Osteoblast (primary cell): Measurements from ENCODE around the gene SORCS3. TPM values are rescaled to one million over a fixed set of nuclear protein-coding genes. Genes with fewer than 3 reads are reported as not detected.

Source experiments
- DNase-seq: peaks from one replicate; pipeline ENCODE4 v3.0.0; 2011; ENCODE audit warnings: low spot score, mixed read lengths; ENCODE audit not compliant: insufficient read length; ENCODE audit errors: missing footprints
- H2AFZ ChIP-seq: 2 replicates; pipeline ENCODE4 v1.6.0; 2011; ENCODE audit warnings: mild to moderate bottlenecking, low read length
- H3K27ac ChIP-seq: 2 replicates; pipeline ENCODE4 v1.5.1; 2011; ENCODE audit warnings: mild to moderate bottlenecking, low read depth, low read length, moderate library complexity
- H3K27me3 ChIP-seq: 2 replicates; pipeline ENCODE4 v1.6.0; 2012; ENCODE audit warnings: mild to moderate bottlenecking, control low read depth, inconsistent platforms, low read length, moderate library complexity; ENCODE audit not compliant: insufficient read depth
- H3K36me3 ChIP-seq: 2 replicates; pipeline ENCODE4 v1.5.1; 2011; ENCODE audit warnings: mild to moderate bottlenecking, low read length, control low read depth, moderate library complexity; ENCODE audit not compliant: insufficient read depth
- H3K4me1 ChIP-seq: 2 replicates; pipeline ENCODE4 v1.5.1; 2011; ENCODE audit warnings: mild to moderate bottlenecking, low read length, control low read depth, moderate library complexity; ENCODE audit not compliant: insufficient read depth
- H3K4me2 ChIP-seq: 2 replicates; pipeline ENCODE4 v1.6.0; 2011; ENCODE audit warnings: mild to moderate bottlenecking, low read length; ENCODE audit not compliant: insufficient read depth
- H3K4me3 ChIP-seq: fragments of 200-600 bp; sonication (generic); 3 replicates; pipeline ENCODE4 v1.5.1; 2012; ENCODE audit warnings: mild to moderate bottlenecking, low read length, inconsistent platforms; ENCODE audit not compliant: insufficient read depth
- H3K79me2 ChIP-seq: 2 replicates; pipeline ENCODE4 v1.6.0; 2012; ENCODE audit warnings: mild to moderate bottlenecking, low read length, control low read depth, inconsistent platforms; ENCODE audit not compliant: insufficient read depth
- H3K9me3 ChIP-seq: 2 replicates; pipeline ENCODE4 v1.5.1; 2011; ENCODE audit warnings: low read depth, low read length, control low read depth
- H4K20me1 ChIP-seq: 2 replicates; pipeline ENCODE4 v1.6.0; 2012; ENCODE audit warnings: mild to moderate bottlenecking, low read length, control low read depth; ENCODE audit not compliant: insufficient read depth
- total RNA-seq: library from RNA; depleted of rRNA; stranded (reverse); fragments of >200 nt; gene quantifications from 2 replicates; pipeline ENCODE4 v1.2.3, GENCODE V29; 2012
- TF ChIP-seq, protein P1 (sequence below): IDR thresholded peaks from 2 replicates; pipeline ENCODE4 v1.5.1; 2011; ENCODE audit warnings: mild to moderate bottlenecking, low read depth, low read length, moderate library complexity; ENCODE audit errors: extremely low read depth

SORCS3 gene
- total RNA-seq, 1 donor: not detected

DNA sequence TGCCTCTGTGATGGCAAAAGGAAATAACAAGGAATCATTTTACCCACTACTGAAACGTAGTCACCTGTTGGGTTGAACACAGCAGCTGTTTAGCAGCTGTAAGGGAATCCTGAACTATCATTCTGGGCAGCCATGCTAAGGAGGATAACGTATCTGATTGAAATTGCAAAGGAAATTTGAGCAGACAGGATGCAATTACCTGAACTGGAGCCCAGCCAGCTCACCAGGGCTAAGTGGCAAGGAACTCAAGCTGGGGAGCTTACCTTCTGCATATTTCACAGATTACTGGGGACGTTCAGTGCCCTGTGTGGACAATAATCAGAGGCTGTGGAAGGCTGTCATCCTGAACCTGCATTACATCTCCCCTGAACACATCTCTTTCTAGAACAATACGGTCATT, 650.5 kb downstream of the SORCS3 start:
- no peaks in the 10 kb centered on the region for H3K9me3 ChIP-seq
- no peak overlapping the region for H3K4me2 ChIP-seq
- H3K4me1 ChIP-seq: no peaks in the 10 kb centered on the region
- no peaks in the 10 kb centered on the region for H3K79me2 ChIP-seq
- no peak overlapping the region for H2AFZ ChIP-seq
- no peak overlapping the region for H3K27ac ChIP-seq
- no peaks in the 10 kb centered on the region for H3K36me3 ChIP-seq
- TF ChIP-seq, protein P1, sequence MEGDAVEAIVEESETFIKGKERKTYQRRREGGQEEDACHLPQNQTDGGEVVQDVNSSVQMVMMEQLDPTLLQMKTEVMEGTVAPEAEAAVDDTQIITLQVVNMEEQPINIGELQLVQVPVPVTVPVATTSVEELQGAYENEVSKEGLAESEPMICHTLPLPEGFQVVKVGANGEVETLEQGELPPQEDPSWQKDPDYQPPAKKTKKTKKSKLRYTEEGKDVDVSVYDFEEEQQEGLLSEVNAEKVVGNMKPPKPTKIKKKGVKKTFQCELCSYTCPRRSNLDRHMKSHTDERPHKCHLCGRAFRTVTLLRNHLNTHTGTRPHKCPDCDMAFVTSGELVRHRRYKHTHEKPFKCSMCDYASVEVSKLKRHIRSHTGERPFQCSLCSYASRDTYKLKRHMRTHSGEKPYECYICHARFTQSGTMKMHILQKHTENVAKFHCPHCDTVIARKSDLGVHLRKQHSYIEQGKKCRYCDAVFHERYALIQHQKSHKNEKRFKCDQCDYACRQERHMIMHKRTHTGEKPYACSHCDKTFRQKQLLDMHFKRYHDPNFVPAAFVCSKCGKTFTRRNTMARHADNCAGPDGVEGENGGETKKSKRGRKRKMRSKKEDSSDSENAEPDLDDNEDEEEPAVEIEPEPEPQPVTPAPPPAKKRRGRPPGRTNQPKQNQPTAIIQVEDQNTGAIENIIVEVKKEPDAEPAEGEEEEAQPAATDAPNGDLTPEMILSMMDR: no peak
- H4K20me1 ChIP-seq: no peaks in the 10 kb centered on the region
- no peaks in the 10 kb centered on the region for H3K27me3 ChIP-seq
- DNase-seq: no peak
- no peak overlapping the region for H3K4me3 ChIP-seq

DNA sequence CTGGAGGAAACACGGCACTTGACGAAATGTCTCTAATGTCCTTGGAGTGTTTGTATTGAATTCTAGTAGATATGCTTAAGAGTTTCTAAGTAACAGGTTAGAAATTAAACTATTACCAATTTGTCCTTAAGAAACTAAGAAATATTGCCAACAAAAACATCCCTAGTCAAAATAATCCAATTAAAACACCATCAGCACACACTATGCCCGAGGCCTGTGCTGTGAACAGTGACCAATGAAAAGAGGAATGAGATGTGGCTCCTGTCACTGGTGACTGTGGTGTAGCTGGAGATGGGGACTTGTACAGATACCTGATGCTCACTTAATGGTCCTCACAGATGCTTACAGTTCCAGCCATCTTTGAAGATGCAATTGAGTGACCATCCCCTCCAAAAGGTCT, 651.1 kb downstream of the SORCS3 start:
- TF ChIP-seq, protein P1: no peak
- H3K27me3 ChIP-seq: no peaks in the 10 kb centered on the region
- no peak overlapping the region for H3K4me3 ChIP-seq
- no peaks in the 10 kb centered on the region for H3K79me2 ChIP-seq
- H3K36me3 ChIP-seq: no peaks in the 10 kb centered on the region
- H3K4me1 ChIP-seq: no peaks in the 10 kb centered on the region
- no peaks in the 10 kb centered on the region for H4K20me1 ChIP-seq
- no peak overlapping the region for H2AFZ ChIP-seq
- H3K27ac ChIP-seq: no peak overlapping the region
- H3K4me2 ChIP-seq: no peak overlapping the region
- H3K9me3 ChIP-seq: no peaks in the 10 kb centered on the region
- no peak for DNase-seq
